Measurements from ENCODE around the gene REV1. TPM values are rescaled to one million over a fixed set of nuclear protein-coding genes. Genes with fewer than 3 reads are reported as not detected.

The REV1 gene
- total and polyA plus RNA-seq, 2 of the 13 experiments (the other 11 are each of a cell fraction or from before 2014, with no cell fraction given) = 49.1 to 71.8 TPM

DNA sequence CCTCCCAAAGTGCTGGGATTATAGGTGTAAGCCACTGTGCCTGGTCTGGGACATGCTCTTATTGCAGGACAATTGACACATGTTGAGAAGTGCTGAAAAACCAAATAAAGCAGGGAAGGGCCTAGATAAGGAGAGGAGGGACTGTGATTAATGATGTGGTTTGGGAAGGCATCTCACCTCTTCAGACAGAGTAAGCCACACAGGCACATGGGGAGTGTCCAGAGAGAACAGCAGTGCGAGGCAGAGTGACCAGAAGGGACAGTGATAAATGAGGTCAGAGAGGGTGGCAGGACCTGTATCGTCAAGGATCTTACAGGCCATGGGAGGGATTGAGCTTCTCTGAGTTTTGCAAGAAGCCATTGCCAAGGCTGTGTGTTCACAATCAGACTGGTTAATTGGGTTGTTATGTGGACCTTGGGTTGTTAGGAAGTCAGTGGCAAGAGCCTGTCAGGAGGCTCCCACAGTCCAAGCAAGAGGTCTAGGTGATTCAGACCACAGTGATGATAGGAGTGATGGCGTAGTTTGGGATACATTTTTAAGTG, 94.2 kb downstream of the REV1 start (continued):
- TF ChIP-seq, protein P1, sequence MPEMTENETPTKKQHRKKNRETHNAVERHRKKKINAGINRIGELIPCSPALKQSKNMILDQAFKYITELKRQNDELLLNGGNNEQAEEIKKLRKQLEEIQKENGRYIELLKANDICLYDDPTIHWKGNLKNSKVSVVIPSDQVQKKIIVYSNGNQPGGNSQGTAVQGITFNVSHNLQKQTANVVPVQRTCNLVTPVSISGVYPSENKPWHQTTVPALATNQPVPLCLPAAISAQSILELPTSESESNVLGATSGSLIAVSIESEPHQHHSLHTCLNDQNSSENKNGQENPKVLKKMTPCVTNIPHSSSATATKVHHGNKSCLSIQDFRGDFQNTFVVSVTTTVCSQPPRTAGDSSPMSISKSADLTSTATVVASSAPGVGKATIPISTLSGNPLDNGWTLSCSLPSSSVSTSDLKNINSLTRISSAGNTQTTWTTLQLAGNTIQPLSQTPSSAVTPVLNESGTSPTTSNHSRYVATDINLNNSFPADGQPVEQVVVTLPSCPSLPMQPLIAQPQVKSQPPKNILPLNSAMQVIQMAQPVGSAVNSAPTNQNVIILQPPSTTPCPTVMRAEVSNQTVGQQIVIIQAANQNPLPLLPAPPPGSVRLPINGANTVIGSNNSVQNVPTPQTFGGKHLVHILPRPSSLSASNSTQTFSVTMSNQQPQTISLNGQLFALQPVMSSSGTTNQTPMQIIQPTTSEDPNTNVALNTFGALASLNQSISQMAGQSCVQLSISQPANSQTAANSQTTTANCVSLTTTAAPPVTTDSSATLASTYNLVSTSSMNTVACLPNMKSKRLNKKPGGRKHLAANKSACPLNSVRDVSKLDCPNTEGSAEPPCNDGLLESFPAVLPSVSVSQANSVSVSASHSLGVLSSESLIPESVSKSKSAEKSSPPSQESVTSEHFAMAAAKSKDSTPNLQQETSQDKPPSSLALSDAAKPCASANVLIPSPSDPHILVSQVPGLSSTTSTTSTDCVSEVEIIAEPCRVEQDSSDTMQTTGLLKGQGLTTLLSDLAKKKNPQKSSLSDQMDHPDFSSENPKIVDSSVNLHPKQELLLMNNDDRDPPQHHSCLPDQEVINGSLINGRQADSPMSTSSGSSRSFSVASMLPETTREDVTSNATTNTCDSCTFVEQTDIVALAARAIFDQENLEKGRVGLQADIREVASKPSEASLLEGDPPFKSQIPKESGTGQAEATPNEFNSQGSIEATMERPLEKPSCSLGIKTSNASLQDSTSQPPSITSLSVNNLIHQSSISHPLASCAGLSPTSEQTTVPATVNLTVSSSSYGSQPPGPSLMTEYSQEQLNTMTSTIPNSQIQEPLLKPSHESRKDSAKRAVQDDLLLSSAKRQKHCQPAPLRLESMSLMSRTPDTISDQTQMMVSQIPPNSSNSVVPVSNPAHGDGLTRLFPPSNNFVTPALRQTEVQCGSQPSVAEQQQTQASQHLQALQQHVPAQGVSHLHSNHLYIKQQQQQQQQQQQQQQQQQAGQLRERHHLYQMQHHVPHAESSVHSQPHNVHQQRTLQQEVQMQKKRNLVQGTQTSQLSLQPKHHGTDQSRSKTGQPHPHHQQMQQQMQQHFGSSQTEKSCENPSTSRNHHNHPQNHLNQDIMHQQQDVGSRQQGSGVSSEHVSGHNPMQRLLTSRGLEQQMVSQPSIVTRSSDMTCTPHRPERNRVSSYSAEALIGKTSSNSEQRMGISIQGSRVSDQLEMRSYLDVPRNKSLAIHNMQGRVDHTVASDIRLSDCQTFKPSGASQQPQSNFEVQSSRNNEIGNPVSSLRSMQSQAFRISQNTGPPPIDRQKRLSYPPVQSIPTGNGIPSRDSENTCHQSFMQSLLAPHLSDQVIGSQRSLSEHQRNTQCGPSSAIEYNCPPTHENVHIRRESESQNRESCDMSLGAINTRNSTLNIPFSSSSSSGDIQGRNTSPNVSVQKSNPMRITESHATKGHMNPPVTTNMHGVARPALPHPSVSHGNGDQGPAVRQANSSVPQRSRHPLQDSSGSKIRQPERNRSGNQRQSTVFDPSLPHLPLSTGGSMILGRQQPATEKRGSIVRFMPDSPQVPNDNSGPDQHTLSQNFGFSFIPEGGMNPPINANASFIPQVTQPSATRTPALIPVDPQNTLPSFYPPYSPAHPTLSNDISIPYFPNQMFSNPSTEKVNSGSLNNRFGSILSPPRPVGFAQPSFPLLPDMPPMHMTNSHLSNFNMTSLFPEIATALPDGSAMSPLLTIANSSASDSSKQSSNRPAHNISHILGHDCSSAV (CRISPR knock-in tag; IDR thresholded peaks at IDR 0.05; ENCODE audit: borderline replicate concordance) = no peak
- TF ChIP-seq, protein P2, sequence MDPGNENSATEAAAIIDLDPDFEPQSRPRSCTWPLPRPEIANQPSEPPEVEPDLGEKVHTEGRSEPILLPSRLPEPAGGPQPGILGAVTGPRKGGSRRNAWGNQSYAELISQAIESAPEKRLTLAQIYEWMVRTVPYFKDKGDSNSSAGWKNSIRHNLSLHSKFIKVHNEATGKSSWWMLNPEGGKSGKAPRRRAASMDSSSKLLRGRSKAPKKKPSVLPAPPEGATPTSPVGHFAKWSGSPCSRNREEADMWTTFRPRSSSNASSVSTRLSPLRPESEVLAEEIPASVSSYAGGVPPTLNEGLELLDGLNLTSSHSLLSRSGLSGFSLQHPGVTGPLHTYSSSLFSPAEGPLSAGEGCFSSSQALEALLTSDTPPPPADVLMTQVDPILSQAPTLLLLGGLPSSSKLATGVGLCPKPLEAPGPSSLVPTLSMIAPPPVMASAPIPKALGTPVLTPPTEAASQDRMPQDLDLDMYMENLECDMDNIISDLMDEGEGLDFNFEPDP (CRISPR knock-in tag; conservative IDR thresholded peaks at IDR 0.05) = no peak
- TF ChIP-seq SMC3 (IDR thresholded peaks at IDR 0.05; ENCODE audit: low read length) (no peak), ZNF547 (CRISPR knock-in tag; IDR thresholded peaks at IDR 0.05) (0 out of 2 replicates have a peak, but pooled peaks have one; percentile 37), ZNF224 (CRISPR knock-in tag; IDR thresholded peaks at IDR 0.05) (no peak), ZNF737 (CRISPR knock-in tag; IDR thresholded peaks at IDR 0.05; ENCODE audit: borderline replicate concordance) (0 out of 2 replicates have a peak, but pooled peaks have one; percentile 38), ZBTB7B (CRISPR knock-in tag; IDR thresholded peaks at IDR 0.05) (no peak)
- TF ChIP-seq, protein P3, sequence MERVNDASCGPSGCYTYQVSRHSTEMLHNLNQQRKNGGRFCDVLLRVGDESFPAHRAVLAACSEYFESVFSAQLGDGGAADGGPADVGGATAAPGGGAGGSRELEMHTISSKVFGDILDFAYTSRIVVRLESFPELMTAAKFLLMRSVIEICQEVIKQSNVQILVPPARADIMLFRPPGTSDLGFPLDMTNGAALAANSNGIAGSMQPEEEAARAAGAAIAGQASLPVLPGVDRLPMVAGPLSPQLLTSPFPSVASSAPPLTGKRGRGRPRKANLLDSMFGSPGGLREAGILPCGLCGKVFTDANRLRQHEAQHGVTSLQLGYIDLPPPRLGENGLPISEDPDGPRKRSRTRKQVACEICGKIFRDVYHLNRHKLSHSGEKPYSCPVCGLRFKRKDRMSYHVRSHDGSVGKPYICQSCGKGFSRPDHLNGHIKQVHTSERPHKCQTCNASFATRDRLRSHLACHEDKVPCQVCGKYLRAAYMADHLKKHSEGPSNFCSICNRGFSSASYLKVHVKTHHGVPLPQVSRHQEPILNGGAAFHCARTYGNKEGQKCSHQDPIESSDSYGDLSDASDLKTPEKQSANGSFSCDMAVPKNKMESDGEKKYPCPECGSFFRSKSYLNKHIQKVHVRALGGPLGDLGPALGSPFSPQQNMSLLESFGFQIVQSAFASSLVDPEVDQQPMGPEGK (CRISPR knock-in tag; IDR thresholded peaks at IDR 0.05) = no peak
- TF ChIP-seq, protein P4, sequence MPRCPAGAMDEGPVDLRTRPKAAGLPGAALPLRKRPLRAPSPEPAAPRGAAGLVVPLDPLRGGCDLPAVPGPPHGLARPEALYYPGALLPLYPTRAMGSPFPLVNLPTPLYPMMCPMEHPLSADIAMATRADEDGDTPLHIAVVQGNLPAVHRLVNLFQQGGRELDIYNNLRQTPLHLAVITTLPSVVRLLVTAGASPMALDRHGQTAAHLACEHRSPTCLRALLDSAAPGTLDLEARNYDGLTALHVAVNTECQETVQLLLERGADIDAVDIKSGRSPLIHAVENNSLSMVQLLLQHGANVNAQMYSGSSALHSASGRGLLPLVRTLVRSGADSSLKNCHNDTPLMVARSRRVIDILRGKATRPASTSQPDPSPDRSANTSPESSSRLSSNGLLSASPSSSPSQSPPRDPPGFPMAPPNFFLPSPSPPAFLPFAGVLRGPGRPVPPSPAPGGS (CRISPR knock-in tag; IDR thresholded peaks at IDR 0.05) = 0 out of 2 replicates have a peak, but pooled peaks have one; percentile 50
- TF ChIP-seq, protein P5, sequence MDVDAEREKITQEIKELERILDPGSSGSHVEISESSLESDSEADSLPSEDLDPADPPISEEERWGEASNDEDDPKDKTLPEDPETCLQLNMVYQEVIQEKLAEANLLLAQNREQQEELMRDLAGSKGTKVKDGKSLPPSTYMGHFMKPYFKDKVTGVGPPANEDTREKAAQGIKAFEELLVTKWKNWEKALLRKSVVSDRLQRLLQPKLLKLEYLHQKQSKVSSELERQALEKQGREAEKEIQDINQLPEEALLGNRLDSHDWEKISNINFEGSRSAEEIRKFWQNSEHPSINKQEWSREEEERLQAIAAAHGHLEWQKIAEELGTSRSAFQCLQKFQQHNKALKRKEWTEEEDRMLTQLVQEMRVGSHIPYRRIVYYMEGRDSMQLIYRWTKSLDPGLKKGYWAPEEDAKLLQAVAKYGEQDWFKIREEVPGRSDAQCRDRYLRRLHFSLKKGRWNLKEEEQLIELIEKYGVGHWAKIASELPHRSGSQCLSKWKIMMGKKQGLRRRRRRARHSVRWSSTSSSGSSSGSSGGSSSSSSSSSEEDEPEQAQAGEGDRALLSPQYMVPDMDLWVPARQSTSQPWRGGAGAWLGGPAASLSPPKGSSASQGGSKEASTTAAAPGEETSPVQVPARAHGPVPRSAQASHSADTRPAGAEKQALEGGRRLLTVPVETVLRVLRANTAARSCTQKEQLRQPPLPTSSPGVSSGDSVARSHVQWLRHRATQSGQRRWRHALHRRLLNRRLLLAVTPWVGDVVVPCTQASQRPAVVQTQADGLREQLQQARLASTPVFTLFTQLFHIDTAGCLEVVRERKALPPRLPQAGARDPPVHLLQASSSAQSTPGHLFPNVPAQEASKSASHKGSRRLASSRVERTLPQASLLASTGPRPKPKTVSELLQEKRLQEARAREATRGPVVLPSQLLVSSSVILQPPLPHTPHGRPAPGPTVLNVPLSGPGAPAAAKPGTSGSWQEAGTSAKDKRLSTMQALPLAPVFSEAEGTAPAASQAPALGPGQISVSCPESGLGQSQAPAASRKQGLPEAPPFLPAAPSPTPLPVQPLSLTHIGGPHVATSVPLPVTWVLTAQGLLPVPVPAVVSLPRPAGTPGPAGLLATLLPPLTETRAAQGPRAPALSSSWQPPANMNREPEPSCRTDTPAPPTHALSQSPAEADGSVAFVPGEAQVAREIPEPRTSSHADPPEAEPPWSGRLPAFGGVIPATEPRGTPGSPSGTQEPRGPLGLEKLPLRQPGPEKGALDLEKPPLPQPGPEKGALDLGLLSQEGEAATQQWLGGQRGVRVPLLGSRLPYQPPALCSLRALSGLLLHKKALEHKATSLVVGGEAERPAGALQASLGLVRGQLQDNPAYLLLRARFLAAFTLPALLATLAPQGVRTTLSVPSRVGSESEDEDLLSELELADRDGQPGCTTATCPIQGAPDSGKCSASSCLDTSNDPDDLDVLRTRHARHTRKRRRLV (CRISPR knock-in tag; IDR thresholded peaks at IDR 0.05) = no peak
